Loucy (cell line): ENCODE data around the gene RBM19.

ENCODE experiments used
- H2AFZ ChIP-seq: fragments of 200-600 bp; sonication (generic); 2 replicates; pipeline ENCODE4 v1.6.0; 2016; ENCODE audit warnings: antibody characterized with exemption, mild to moderate bottlenecking, low read length, moderate library complexity
- H3F3A ChIP-seq: fragments of 200-600 bp; 2 replicates; pipeline ENCODE4 v1.6.0; 2016; ENCODE audit warnings: antibody characterized with exemption, low read depth, mild to moderate bottlenecking
- H3K27me3 ChIP-seq: fragments of 200-600 bp; sonication (generic); 2 replicates; pipeline ENCODE4 v1.6.1; 2014; ENCODE audit warnings: low read length, mild to moderate bottlenecking; ENCODE audit not compliant: insufficient read depth, poor library complexity, severe bottlenecking
- H3K36me3 ChIP-seq: fragments of 200-600 bp; sonication (generic); 2 replicates; pipeline ENCODE4 v1.6.1; 2016; ENCODE audit warnings: low read length; ENCODE audit not compliant: insufficient read depth
- H3K4me1 ChIP-seq: fragments of 200-600 bp; sonication (generic); 2 replicates; pipeline ENCODE4 v1.5.1; 2014; ENCODE audit warnings: low read length, mild to moderate bottlenecking; ENCODE audit not compliant: insufficient read depth, poor library complexity, severe bottlenecking
- H3K4me2 ChIP-seq: fragments of 200-600 bp; sonication (generic); 2 replicates; pipeline ENCODE4 v1.6.0; 2014; ENCODE audit warnings: antibody characterized with exemption, low read length, low read depth, mild to moderate bottlenecking; ENCODE audit not compliant: poor library complexity, severe bottlenecking
- H3K4me3 ChIP-seq: fragments of 200-600 bp; sonication (generic); 2 replicates; pipeline ENCODE4 v1.5.1; 2014; ENCODE audit warnings: low read length, mild to moderate bottlenecking, mixed read lengths; ENCODE audit not compliant: poor library complexity, severe bottlenecking
- H3K79me2 ChIP-seq: fragments of 200-600 bp; sonication (generic); 2 replicates; pipeline ENCODE4 v1.6.1; 2014; ENCODE audit warnings: low read length; ENCODE audit not compliant: insufficient read depth
- H3K9ac ChIP-seq: fragments of 200-600 bp; sonication (generic); 2 replicates; pipeline ENCODE4 v1.6.0; 2014; ENCODE audit warnings: mild to moderate bottlenecking, low read depth, low read length, moderate library complexity; ENCODE audit not compliant: poor library complexity, severe bottlenecking
- H3K9me2 ChIP-seq: fragments of 200-600 bp; sonication (generic); replicated peaks from 2 replicates; pipeline ENCODE4 v1.6.1; 2016; ENCODE audit warnings: low read depth, low read length, mixed read lengths
- H3K9me3 ChIP-seq: fragments of 200-600 bp; sonication (generic); 2 replicates; pipeline ENCODE4 v1.6.1; 2014; ENCODE audit warnings: mild to moderate bottlenecking, antibody characterized with exemption, low read length, low read depth; ENCODE audit not compliant: insufficient read depth
- H4K20me1 ChIP-seq: fragments of 200-600 bp; sonication (generic); 2 replicates; pipeline ENCODE4 v1.6.0; 2014; ENCODE audit warnings: antibody characterized with exemption, low read length, mild to moderate bottlenecking; ENCODE audit not compliant: insufficient read depth, poor library complexity, severe bottlenecking
- CTCF ChIP-seq: fragments of 200-600 bp; sonication (generic); conservative IDR thresholded peaks from 2 replicates; pipeline ENCODE4 v1.5.1; 2014; ENCODE audit warnings: mild to moderate bottlenecking, antibody characterized with exemption, low read length
- EZH2phosphoT487 ChIP-seq: fragments of 200-600 bp; IDR thresholded peaks from 2 replicates; pipeline ENCODE4 v1.6.1; 2018; ENCODE audit warnings: antibody characterized with exemption, mild to moderate bottlenecking, moderate library complexity, borderline replicate concordance

The RBM19 gene

GRCh38 chr12:113921430-113921829 lies 44.7 kb downstream of the RBM19 start:
- Histone ChIP-seq H3K4me1 (no peaks in the 10 kb centered on the region), H4K20me1 (no peaks in the 10 kb centered on the region), H3K9me2 (no peaks in the 10 kb centered on the region), H3K4me3 (no peak overlapping the region), H3K36me3 (peaks cover 23% of the 10 kb centered on the region; the same call in 1 of the 2 replicates), H3K9me3 (no peaks in the 10 kb centered on the region), H2AFZ (no peak overlapping the region), H3K79me2 (no peaks in the 10 kb centered on the region), H3K9ac (no peak overlapping the region), H3K4me2 (no peak overlapping the region), H3F3A (no peaks in the 10 kb centered on the region), H3K27me3 (no peaks in the 10 kb centered on the region)
- TF ChIP-seq EZH2phosphoT487 (no peak), CTCF (no peak)

GRCh38 chr12:113919791-113920190 lies 46.3 kb downstream of the RBM19 start:
- no peaks in the 10 kb centered on the region for H4K20me1 ChIP-seq
- H3K4me2 ChIP-seq, result no peak overlapping the region
- TF ChIP-seq CTCF (no peak), EZH2phosphoT487 (no peak)
- peaks cover 14% of the 10 kb centered on the region; the same call in 1 of the 2 replicates for H3K36me3 ChIP-seq
- H3K4me1 ChIP-seq, result no peaks in the 10 kb centered on the region
- no peak overlapping the region for H2AFZ ChIP-seq
- H3K9ac ChIP-seq, result no peak overlapping the region
- H3K4me3 ChIP-seq, result no peak overlapping the region
- H3K79me2 ChIP-seq, result no peaks in the 10 kb centered on the region
- no peaks in the 10 kb centered on the region for H3K9me2 ChIP-seq
- H3K27me3 ChIP-seq, result no peaks in the 10 kb centered on the region
- no peaks in the 10 kb centered on the region for H3K9me3 ChIP-seq
- no peaks in the 10 kb centered on the region for H3F3A ChIP-seq

GRCh38 chr12:113918306-113918705 lies 47.8 kb downstream of the RBM19 start:
- Histone ChIP-seq H3K27me3 (no peaks in the 10 kb centered on the region), H4K20me1 (no peaks in the 10 kb centered on the region), H2AFZ (no peak overlapping the region), H3K4me3 (no peak overlapping the region), H3F3A (no peaks in the 10 kb centered on the region), H3K9ac (no peak overlapping the region), H3K36me3 (peaks cover 1% of the 10 kb centered on the region; the same call in 1 of the 2 replicates), H3K79me2 (no peaks in the 10 kb centered on the region), H3K9me2 (no peaks in the 10 kb centered on the region), H3K4me1 (no peaks in the 10 kb centered on the region), H3K4me2 (no peak overlapping the region), H3K9me3 (no peaks in the 10 kb centered on the region)
- no peak for TF ChIP-seq EZH2phosphoT487
- no peak for TF ChIP-seq CTCF
